IMR-90 (cell line): ENCODE measurements around the gene LCE2C. TPM values are rescaled to one million over a fixed set of nuclear protein-coding genes. Genes with fewer than 3 reads are reported as not detected.

Experiments
- ATAC-seq: fragments of 200-7000 bp; cut with Tn5 transposase; 2 replicates; pipeline ENCODE4 v1.9.1; 2020; ENCODE audit warnings: low read depth, mild to moderate bottlenecking, moderate library complexity
- BruUV-seq: library from RNA; stranded (reverse); fragments of 400-500 nt; replicated peaks from 2 replicates; lab custom pipeline; 2021; lab: Mats Ljungman, UMichigan
- CTCF ChIA-PET: fragments of 300-600 bp; formaldehyde crosslinking; extraction: SDS; loops from one replicate; lab custom pipeline; 2021; ENCODE audit warnings: antibody characterized with exemption; lab: Yijun Ruan, JAX
- POLR2A ChIA-PET: fragments of 300-600 bp; sonication (Branson Sonifier 250); formaldehyde crosslinking; loops from one replicate; lab custom pipeline; 2022; ENCODE audit warnings: antibody characterized with exemption; ENCODE audit not compliant: unreplicated experiment; lab: Charles Lee
- DNase-seq: peaks from one replicate; pipeline ENCODE4 v3.0.0; 2013
- H2AFZ ChIP-seq: replicated peaks from 2 replicates; pipeline ENCODE3; 2013; ENCODE audit warnings: low read length, mild to moderate bottlenecking; ENCODE audit not compliant: poor library complexity
- H2AK5ac ChIP-seq: 2 replicates; pipeline ENCODE4 v1.6.1; 2013; ENCODE audit warnings: low read depth, low read length, inconsistent platforms
- H2AK9ac ChIP-seq: replicated peaks from 2 replicates; pipeline ENCODE3; 2013; ENCODE audit warnings: mild to moderate bottlenecking, low read depth, low read length, moderate library complexity; ENCODE audit not compliant: poor library complexity
- H2BK120ac ChIP-seq: 2 replicates; pipeline ENCODE4 v1.6.1; 2013; ENCODE audit warnings: low read depth, low read length, inconsistent platforms
- H2BK15ac ChIP-seq: 3 replicates; pipeline ENCODE4 v1.6.1; 2013; ENCODE audit warnings: low read depth, low read length, inconsistent platforms
- H2BK20ac ChIP-seq: 2 replicates; pipeline ENCODE4 v1.6.1; 2013; ENCODE audit warnings: low read depth, mild to moderate bottlenecking, inconsistent platforms, low read length, moderate library complexity
- H2BK5ac ChIP-seq: 2 replicates; pipeline ENCODE4 v1.6.1; 2013; ENCODE audit warnings: mild to moderate bottlenecking, low read depth, low read length, inconsistent platforms; ENCODE audit not compliant: poor library complexity, severe bottlenecking
- H3K14ac ChIP-seq: replicated peaks from 2 replicates; pipeline ENCODE4 v1.6.1; 2013; ENCODE audit warnings: low read depth, low read length, inconsistent platforms
- H3K18ac ChIP-seq: 2 replicates; pipeline ENCODE4 v1.6.1; 2013; ENCODE audit warnings: low read depth, low read length, control low read depth
- H3K23ac ChIP-seq: 2 replicates; pipeline ENCODE4 v1.6.1; 2013; ENCODE audit warnings: low read depth, low read length, inconsistent platforms
- H3K27ac ChIP-seq: 2 replicates; pipeline ENCODE4 v1.5.1; 2013; ENCODE audit warnings: mild to moderate bottlenecking, control low read depth, low read length; ENCODE audit not compliant: insufficient read depth
- H3K27me3 ChIP-seq: 2 replicates; pipeline ENCODE4 v1.6.1; 2013; ENCODE audit warnings: low read length; ENCODE audit not compliant: control insufficient read depth, insufficient read depth
- H3K36me3 ChIP-seq: 2 replicates; pipeline ENCODE4 v1.6.1; 2013; ENCODE audit warnings: low read length, mixed read lengths; ENCODE audit not compliant: control insufficient read depth, insufficient read depth
- H3K4ac ChIP-seq: 2 replicates; pipeline ENCODE4 v1.6.1; 2013; ENCODE audit warnings: low read depth, low read length, inconsistent platforms
- H3K4me1 ChIP-seq: 2 replicates; pipeline ENCODE4 v1.6.1; 2013; ENCODE audit warnings: low read length, mixed read lengths; ENCODE audit not compliant: control insufficient read depth, insufficient read depth
- H3K4me2 ChIP-seq: 2 replicates; pipeline ENCODE4 v1.6.1; 2013; ENCODE audit warnings: low read depth, mild to moderate bottlenecking, control low read depth, low read length, moderate library complexity
- H3K4me3 ChIP-seq: 2 replicates; pipeline ENCODE4 v1.5.1; 2013; ENCODE audit warnings: low read depth, mild to moderate bottlenecking, control low read depth, low read length, moderate library complexity; ENCODE audit not compliant: insufficient read depth
- H3K56ac ChIP-seq: 2 replicates; pipeline ENCODE4 v1.6.1; 2013; ENCODE audit warnings: low read length, inconsistent platforms; ENCODE audit not compliant: insufficient read depth; ENCODE audit errors: extremely low read depth
- H3K79me1 ChIP-seq, 2 experiments: 2 replicates each; pipeline ENCODE4 v1.6.1; 2013; ENCODE audit warnings: low read length in 2 of 2, inconsistent platforms in 1 of 2, low read depth in 1 of 2
- H3K9ac ChIP-seq: 2 replicates; pipeline ENCODE4 v1.6.1; 2013; ENCODE audit warnings: low read depth, low read length, control low read depth
- H3K9me1 ChIP-seq: 2 replicates; pipeline ENCODE4 v1.6.1; 2013; ENCODE audit warnings: low read length, inconsistent platforms; ENCODE audit not compliant: insufficient read depth
- H3K9me3 ChIP-seq: 2 replicates; pipeline ENCODE4 v1.6.1; 2013; ENCODE audit warnings: low read length; ENCODE audit not compliant: control insufficient read depth, insufficient read depth
- H4K20me1 ChIP-seq: 2 replicates; pipeline ENCODE4 v1.6.1; 2013; ENCODE audit warnings: low read length, inconsistent platforms; ENCODE audit not compliant: insufficient read depth
- H4K5ac ChIP-seq: 2 replicates; pipeline ENCODE4 v1.6.1; 2013; ENCODE audit warnings: mild to moderate bottlenecking, low read depth, low read length, control low read depth
- H4K8ac ChIP-seq, 2 experiments: 2 replicates each; pipeline ENCODE4 v1.6.1; 2013; ENCODE audit warnings: low read depth in 2 of 2, low read length in 2 of 2, control low read depth in 1 of 2, inconsistent platforms in 1 of 2
- H4K91ac ChIP-seq: 2 replicates; pipeline ENCODE4 v1.6.1; 2013; ENCODE audit warnings: low read depth, low read length, inconsistent platforms; ENCODE audit not compliant: insufficient read depth
- ELK1 ChIP-seq: fragments of 150-350 bp; IDR thresholded peaks from 2 replicates; pipeline ENCODE4 v1.6.1; 2016; ENCODE audit warnings: low read depth, mild to moderate bottlenecking, low read length, moderate library complexity, borderline replicate concordance
- dilution Hi-C: fragments of 300-500 bp; cut with HindIII; formaldehyde crosslinking; loops from one replicate; pipeline ENCODE4 v1.14.3; 2018; ENCODE audit warnings: low sequenced_read_pairs; ENCODE audit not compliant: unreplicated experiment
- in situ Hi-C: fragments of 300-500 bp; cut with MboI; formaldehyde crosslinking; loops from 3 replicates; pipeline ENCODE4 v1.14.3; 2019; ENCODE audit warnings: low sequenced_read_pairs, inconsistent platforms, mixed read lengths
- intact Hi-C: fragments of 100-400 bp; cut with micrococcal nuclease; formaldehyde crosslinking; loops from 2 replicates; pipeline ENCODE4 v1.10.0; 2022
- polyA plus RNA-seq, 3 experiments: library from polyadenylated mRNA; depleted of rRNA; stranded (reverse); fragments of >200 nt; gene quantifications; 2 replicates each; pipeline ENCODE4 v1.2.3, GENCODE V29; 2012; ENCODE audit warnings: low replicate concordance in 1 of 3
- total RNA-seq: library from RNA; depleted of rRNA; stranded (reverse); fragments of >200 nt; gene quantifications from 2 replicates; pipeline ENCODE4 v1.2.3, GENCODE V29; 2012; rRNA removed
- TF ChIP-seq, protein P1 (sequence below): conservative IDR thresholded peaks from 2 replicates; pipeline ENCODE4 v1.5.1; 2012; ENCODE audit warnings: mild to moderate bottlenecking, low read depth, low read length, improper control_type of control experiment

Gene LCE2C
- total and polyA plus RNA-seq, 2 of the 4 experiments (the other 2 are of a cell fraction), result not detected

DNA sequence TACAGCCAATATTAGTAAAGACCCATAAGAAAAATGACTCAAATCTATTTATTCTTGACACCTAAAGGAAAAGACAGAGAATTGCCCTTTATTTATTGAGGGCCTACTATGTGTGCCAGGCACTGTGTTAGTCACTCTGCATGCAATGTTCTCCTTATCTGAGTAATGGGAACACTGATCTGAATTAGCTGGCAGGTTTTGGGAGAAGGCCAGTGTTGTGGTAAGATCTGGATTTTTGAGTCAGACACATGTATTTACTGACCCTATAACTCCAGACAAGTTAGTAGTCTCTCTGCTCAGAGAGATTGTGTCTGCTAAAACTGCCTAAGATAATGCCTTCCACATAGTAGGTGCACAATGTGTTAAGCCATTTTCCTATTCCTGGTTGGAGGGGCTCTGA lies 50.2 kb downstream of the LCE2C start:
- H2BK20ac ChIP-seq, result no peak overlapping the region
- no peak overlapping the region for H2AK5ac ChIP-seq
- no peak overlapping the region for H2AFZ ChIP-seq
- in situ Hi-C loops, result no loop called here
- H3K9ac ChIP-seq, result no peak overlapping the region
- ChIA-PET CTCF (no interaction called here), POLR2A (no interaction called here)
- H3K4me3 ChIP-seq, result no peak overlapping the region
- no peak overlapping the region for H2AK9ac ChIP-seq
- no peak overlapping the region for H2BK5ac ChIP-seq
- no peaks in the 10 kb centered on the region for H3K9me3 ChIP-seq
- H3K18ac ChIP-seq, result no peak overlapping the region
- no TSS peak for BruUV-seq
- no peak overlapping the region for H4K5ac ChIP-seq
- no peak overlapping the region for H2BK120ac ChIP-seq
- dilution Hi-C loops, result no loop called here
- no peak for ATAC-seq
- H3K4ac ChIP-seq, result no peak overlapping the region
- no peak overlapping the region for H2BK15ac ChIP-seq
- H3K36me3 ChIP-seq, result no peaks in the 10 kb centered on the region
- no peak overlapping the region for H3K27ac ChIP-seq
- H4K91ac ChIP-seq, result no peak overlapping the region
- intact Hi-C loops, result no loop called here
- no peak overlapping the region for H4K8ac ChIP-seq
- no peaks in the 10 kb centered on the region for H4K20me1 ChIP-seq
- H3K27me3 ChIP-seq, result no peaks in the 10 kb centered on the region
- H3K56ac ChIP-seq, result no peak overlapping the region
- no peak overlapping the region for H3K4me2 ChIP-seq
- TF ChIP-seq ELK1, result no peak
- TF ChIP-seq, protein P1, sequence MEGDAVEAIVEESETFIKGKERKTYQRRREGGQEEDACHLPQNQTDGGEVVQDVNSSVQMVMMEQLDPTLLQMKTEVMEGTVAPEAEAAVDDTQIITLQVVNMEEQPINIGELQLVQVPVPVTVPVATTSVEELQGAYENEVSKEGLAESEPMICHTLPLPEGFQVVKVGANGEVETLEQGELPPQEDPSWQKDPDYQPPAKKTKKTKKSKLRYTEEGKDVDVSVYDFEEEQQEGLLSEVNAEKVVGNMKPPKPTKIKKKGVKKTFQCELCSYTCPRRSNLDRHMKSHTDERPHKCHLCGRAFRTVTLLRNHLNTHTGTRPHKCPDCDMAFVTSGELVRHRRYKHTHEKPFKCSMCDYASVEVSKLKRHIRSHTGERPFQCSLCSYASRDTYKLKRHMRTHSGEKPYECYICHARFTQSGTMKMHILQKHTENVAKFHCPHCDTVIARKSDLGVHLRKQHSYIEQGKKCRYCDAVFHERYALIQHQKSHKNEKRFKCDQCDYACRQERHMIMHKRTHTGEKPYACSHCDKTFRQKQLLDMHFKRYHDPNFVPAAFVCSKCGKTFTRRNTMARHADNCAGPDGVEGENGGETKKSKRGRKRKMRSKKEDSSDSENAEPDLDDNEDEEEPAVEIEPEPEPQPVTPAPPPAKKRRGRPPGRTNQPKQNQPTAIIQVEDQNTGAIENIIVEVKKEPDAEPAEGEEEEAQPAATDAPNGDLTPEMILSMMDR, result no peak
- no peak for DNase-seq
- no peak overlapping the region for H3K14ac ChIP-seq
- H3K23ac ChIP-seq, result no peak overlapping the region
- H3K9me1 ChIP-seq, result 0 out of 2 replicates have a peak, but pooled peaks cover 3% of the 10 kb centered on the region
- H3K79me1 ChIP-seq, result no peaks in the 10 kb centered on the region
- H3K4me1 ChIP-seq, result no peaks in the 10 kb centered on the region

Other genes starting within 250 kb of the LCE2C start
- not detected in 2 replicates for gene LCE5A, start 164.5 kb upstream of the LCE2C start, total RNA-seq
- not detected in 2 replicates for gene LCE5A, start 164.5 kb upstream of the LCE2C start, polyA plus RNA-seq (2012; rRNA removed)
- gene CRCT1, start 160.8 kb upstream of the LCE2C start, total RNA-seq, result not detected in 2 replicates
- gene CRCT1, start 160.8 kb upstream of the LCE2C start, polyA plus RNA-seq (2012; rRNA removed), result not detected in 2 replicates
- gene LCE3E, start 108.5 kb upstream of the LCE2C start, total RNA-seq, result not detected in 2 replicates
- gene LCE3E, start 108.5 kb upstream of the LCE2C start, polyA plus RNA-seq (2012; rRNA removed), result not detected in 2 replicates
- not detected in 2 replicates for gene LCE3D, start 94.8 kb upstream of the LCE2C start, total RNA-seq
- not detected in 2 replicates for gene LCE3D, start 94.8 kb upstream of the LCE2C start, polyA plus RNA-seq (2012; rRNA removed)
- not detected in 2 replicates for gene LCE3C, start 75.0 kb upstream of the LCE2C start, total RNA-seq
- gene LCE3C, start 75.0 kb upstream of the LCE2C start, polyA plus RNA-seq (2012; rRNA removed), result not detected in 2 replicates
- not detected in 2 replicates for gene LCE3B, start 61.5 kb upstream of the LCE2C start, total RNA-seq
- not detected in 2 replicates for gene LCE3B, start 61.5 kb upstream of the LCE2C start, polyA plus RNA-seq (2012; rRNA removed)
- not detected in 2 replicates for gene LCE3A, start 52.2 kb upstream of the LCE2C start, total RNA-seq
- gene LCE3A, start 52.2 kb upstream of the LCE2C start, polyA plus RNA-seq (2012; rRNA removed), result not detected in 2 replicates
- gene LCE2D, start 11.9 kb upstream of the LCE2C start, total RNA-seq, result not detected in 2 replicates
- not detected in 2 replicates for gene LCE2D, start 11.9 kb upstream of the LCE2C start, polyA plus RNA-seq (2012; rRNA removed)
- gene LCE2B, start 10.8 kb downstream of the LCE2C start, total RNA-seq, result not detected in 2 replicates
- not detected in 2 replicates for gene LCE2B, start 10.8 kb downstream of the LCE2C start, polyA plus RNA-seq (2012; rRNA removed)
- not detected in 2 replicates for gene LCE2A, start 23.1 kb downstream of the LCE2C start, total RNA-seq
- gene LCE2A, start 23.1 kb downstream of the LCE2C start, polyA plus RNA-seq (2012; rRNA removed), result 0.24 and 0.50 TPM in 2 replicates
- gene LCE4A, start 32.9 kb downstream of the LCE2C start, total RNA-seq, result not detected in 2 replicates
- not detected in 2 replicates for gene LCE4A, start 32.9 kb downstream of the LCE2C start, polyA plus RNA-seq (2012; rRNA removed)
- not detected in 2 replicates for gene KPRP, start 82.7 kb downstream of the LCE2C start, total RNA-seq
- not detected in 2 replicates for gene KPRP, start 82.7 kb downstream of the LCE2C start, polyA plus RNA-seq (2012; rRNA removed)
- not detected in 2 replicates for gene LCE1F, start 99.9 kb downstream of the LCE2C start, total RNA-seq
- not detected in 2 replicates for gene LCE1F, start 99.9 kb downstream of the LCE2C start, polyA plus RNA-seq (2012; rRNA removed)
- not detected in 2 replicates for gene LCE1E, start 111.0 kb downstream of the LCE2C start, total RNA-seq
- not detected in 2 replicates for gene LCE1E, start 111.0 kb downstream of the LCE2C start, polyA plus RNA-seq (2012; rRNA removed)
- not detected in 2 replicates for gene LCE1D, start 121.4 kb downstream of the LCE2C start, total RNA-seq
- gene LCE1D, start 121.4 kb downstream of the LCE2C start, polyA plus RNA-seq (2012; rRNA removed), result not detected in 2 replicates
- gene LCE1C, start 131.4 kb downstream of the LCE2C start, total RNA-seq, result not detected in 2 replicates
- not detected in 2 replicates for gene LCE1C, start 131.4 kb downstream of the LCE2C start, polyA plus RNA-seq (2012; rRNA removed)
- gene LCE1B, start 136.7 kb downstream of the LCE2C start, total RNA-seq, result not detected in 2 replicates
- gene LCE1B, start 136.7 kb downstream of the LCE2C start, polyA plus RNA-seq (2012; rRNA removed), result not detected in 2 replicates
- not detected in 2 replicates for gene LCE1A, start 152.2 kb downstream of the LCE2C start, total RNA-seq
- not detected in 2 replicates for gene LCE1A, start 152.2 kb downstream of the LCE2C start, polyA plus RNA-seq (2012; rRNA removed)
- not detected in 2 replicates for gene LCE6A, start 167.6 kb downstream of the LCE2C start, total RNA-seq
- not detected in 2 replicates for gene LCE6A, start 167.6 kb downstream of the LCE2C start, polyA plus RNA-seq (2012; rRNA removed)
- not detected in 2 replicates for gene LCE7A, start 184.7 kb downstream of the LCE2C start, total RNA-seq
- gene LCE7A, start 184.7 kb downstream of the LCE2C start, polyA plus RNA-seq (2012; rRNA removed), result not detected in 2 replicates
- not detected in 2 replicates for gene SMCP, start 203.0 kb downstream of the LCE2C start, total RNA-seq
- gene SMCP, start 203.0 kb downstream of the LCE2C start, polyA plus RNA-seq (2012; rRNA removed), result not detected in 2 replicates
- gene IVL, start 233.3 kb downstream of the LCE2C start, total RNA-seq, result not detected in 2 replicates
- gene IVL, start 233.3 kb downstream of the LCE2C start, polyA plus RNA-seq (2012; rRNA removed), result not detected in 2 replicates